Ascending aorta (tissue), 2 donors: Measurements from ENCODE around the gene SOS1. TPM values are rescaled to one million over a fixed set of nuclear protein-coding genes. Genes with fewer than 3 reads are reported as not detected.

ENCODE experiments used
- DNase-seq, 2 donors: peaks; one replicate each; pipeline ENCODE4 v3.0.0-alpha.2; 2019; ENCODE audit warnings: low spot score in 2 of 2
- H3K27ac ChIP-seq, 2 donors: fragments of 200-600 bp; sonication (generic); one replicate each; pipeline ENCODE4 v1.5.1; 2016 to 2017; ENCODE audit warnings: mild to moderate bottlenecking in 1 of 2
- H3K27me3 ChIP-seq: fragments of 200-600 bp; sonication (generic); one replicate; pipeline ENCODE4 v1.5.1; 2017
- H3K36me3 ChIP-seq, 2 donors: fragments of 200-600 bp; sonication (generic); one replicate each; pipeline ENCODE4 v1.5.1; 2016
- H3K4me1 ChIP-seq, 2 donors: fragments of 200-600 bp; sonication (generic); one replicate each; pipeline ENCODE4 v1.5.1; 2016 to 2017; ENCODE audit warnings: mild to moderate bottlenecking in 1 of 2
- H3K4me3 ChIP-seq, 2 donors: fragments of 200-600 bp; sonication (generic); one replicate each; pipeline ENCODE4 v1.5.1; 2016 to 2017; ENCODE audit warnings: mild to moderate bottlenecking in 1 of 2
- H3K9me3 ChIP-seq, 2 donors: fragments of 200-600 bp; sonication (generic); one replicate each; pipeline ENCODE4 v1.5.1; 2016
- intact Hi-C: fragments of 100-400 bp; cut with DNase I; formaldehyde crosslinking; loops from one replicate; pipeline ENCODE4 v1.15.1; 2023
- total RNA-seq: library from RNA; depleted of rRNA; stranded (reverse); fragments of >200 nt; gene quantifications from one replicate; pipeline ENCODE4 v1.1.0, GENCODE V29; 2016
- TF ChIP-seq, protein P1 (sequence below), 3 experiments: fragments of 200-600 bp in 2 of 3; fragments of 450-650 bp in 1 of 3; sonication (generic) in 2 of 3; IDR thresholded peaks; one replicate each; pipeline ENCODE4 v1.5.1; 2016 to 2019; ENCODE audit warnings: antibody characterized with exemption in 3 of 3, mild to moderate bottlenecking in 1 of 3, moderate library complexity in 1 of 3

The SOS1 gene
- total RNA-seq, 1 donor from 2014 or later, result 11.3 TPM

DNA sequence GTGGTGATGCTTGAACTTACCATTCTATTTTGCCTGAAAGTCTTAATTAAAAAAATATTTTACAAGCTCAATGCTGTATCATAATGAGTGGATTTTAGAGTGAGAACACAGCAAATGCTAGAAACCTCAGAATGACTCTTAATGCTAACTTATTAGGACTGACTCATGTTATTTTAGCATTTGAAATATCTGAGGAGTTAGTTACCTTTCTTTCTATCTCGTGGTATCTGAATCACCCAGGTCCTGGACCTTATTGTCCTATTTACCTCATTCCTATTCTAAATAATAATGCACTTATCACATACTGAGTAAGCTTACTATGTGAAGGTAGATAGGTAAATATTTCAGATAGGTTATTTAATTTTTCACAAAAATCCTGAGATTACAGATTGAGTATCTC lies 70.7 kb downstream of the SOS1 start:
- TF ChIP-seq, protein P1, sequence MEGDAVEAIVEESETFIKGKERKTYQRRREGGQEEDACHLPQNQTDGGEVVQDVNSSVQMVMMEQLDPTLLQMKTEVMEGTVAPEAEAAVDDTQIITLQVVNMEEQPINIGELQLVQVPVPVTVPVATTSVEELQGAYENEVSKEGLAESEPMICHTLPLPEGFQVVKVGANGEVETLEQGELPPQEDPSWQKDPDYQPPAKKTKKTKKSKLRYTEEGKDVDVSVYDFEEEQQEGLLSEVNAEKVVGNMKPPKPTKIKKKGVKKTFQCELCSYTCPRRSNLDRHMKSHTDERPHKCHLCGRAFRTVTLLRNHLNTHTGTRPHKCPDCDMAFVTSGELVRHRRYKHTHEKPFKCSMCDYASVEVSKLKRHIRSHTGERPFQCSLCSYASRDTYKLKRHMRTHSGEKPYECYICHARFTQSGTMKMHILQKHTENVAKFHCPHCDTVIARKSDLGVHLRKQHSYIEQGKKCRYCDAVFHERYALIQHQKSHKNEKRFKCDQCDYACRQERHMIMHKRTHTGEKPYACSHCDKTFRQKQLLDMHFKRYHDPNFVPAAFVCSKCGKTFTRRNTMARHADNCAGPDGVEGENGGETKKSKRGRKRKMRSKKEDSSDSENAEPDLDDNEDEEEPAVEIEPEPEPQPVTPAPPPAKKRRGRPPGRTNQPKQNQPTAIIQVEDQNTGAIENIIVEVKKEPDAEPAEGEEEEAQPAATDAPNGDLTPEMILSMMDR (IDR thresholded peaks at IDR 0.05), result no peak
- Histone ChIP-seq H3K27ac (no peak overlapping the region), H3K9me3 (no peaks in the 10 kb centered on the region), H3K36me3 (peaks cover 4 to 26% of the 10 kb centered on the region in 2 donors), H3K27me3 (no peaks in the 10 kb centered on the region), H3K4me1 (no peaks in the 10 kb centered on the region), H3K4me3 (no peak overlapping the region)
- intact Hi-C loops, result no loop called here
- DNase-seq, result no peak

DNA sequence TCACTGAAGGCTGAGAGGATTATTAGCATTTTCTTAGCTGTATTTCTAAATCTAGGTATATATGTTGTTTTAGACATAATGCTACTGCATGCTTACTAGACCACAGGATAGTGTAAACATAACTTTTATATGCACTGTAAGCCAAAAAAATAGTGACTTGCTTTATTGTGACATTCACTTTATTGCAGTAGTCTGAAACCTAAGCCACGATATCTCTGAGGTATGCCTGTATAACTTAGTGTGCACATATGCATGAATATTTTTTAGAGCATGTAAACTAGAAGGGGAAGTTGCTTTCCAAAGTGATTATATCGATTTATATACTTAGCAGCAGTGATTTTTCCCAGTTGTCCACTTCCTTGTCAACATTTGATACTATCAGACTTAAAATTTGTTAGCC lies 81.8 kb downstream of the SOS1 start:
- Histone ChIP-seq H3K27me3 (no peaks in the 10 kb centered on the region), H3K27ac (no peak overlapping the region), H3K4me3 (no peak overlapping the region), H3K4me1 (no peaks in the 10 kb centered on the region), H3K9me3 (no peaks in the 10 kb centered on the region), H3K36me3 (peaks cover 0 to 1% of the 10 kb centered on the region in 2 donors)
- intact Hi-C loops, result loop anchor here (5.0 kb wide), 1 partner anchor 92 kb away; no protein-coding TSS in a partner anchor
- DNase-seq, result no peak
- TF ChIP-seq, protein P1 (IDR thresholded peaks at IDR 0.05), result no peak

DNA sequence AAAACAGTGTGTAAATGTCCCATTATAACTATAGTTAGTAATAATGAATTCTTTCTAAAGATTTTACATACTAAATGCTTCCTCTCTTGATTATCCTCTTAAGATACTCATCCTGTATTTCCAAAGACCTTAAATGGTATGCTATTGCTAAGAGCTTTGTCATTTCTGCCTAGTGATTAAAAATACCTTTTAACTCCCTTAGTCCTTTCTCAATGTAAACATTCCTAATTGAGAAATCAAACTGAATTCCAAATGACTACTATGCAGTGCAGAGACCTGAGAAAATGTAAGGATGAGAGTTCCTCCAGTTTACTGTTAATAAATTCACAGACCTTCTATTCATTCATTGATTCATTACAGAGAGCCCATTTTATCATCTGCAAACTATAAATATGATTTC lies 86.9 kb downstream of the SOS1 start:
- Histone ChIP-seq H3K4me3 (no peak overlapping the region), H3K4me1 (no peaks in the 10 kb centered on the region), H3K27ac (no peak overlapping the region), H3K9me3 (no peaks in the 10 kb centered on the region), H3K27me3 (no peaks in the 10 kb centered on the region), H3K36me3 (peaks cover 4 to 35% of the 10 kb centered on the region in 2 donors)
- DNase-seq, result no peak
- TF ChIP-seq, protein P1 (IDR thresholded peaks at IDR 0.05), result no peak
- intact Hi-C loops, result no loop called here

DNA sequence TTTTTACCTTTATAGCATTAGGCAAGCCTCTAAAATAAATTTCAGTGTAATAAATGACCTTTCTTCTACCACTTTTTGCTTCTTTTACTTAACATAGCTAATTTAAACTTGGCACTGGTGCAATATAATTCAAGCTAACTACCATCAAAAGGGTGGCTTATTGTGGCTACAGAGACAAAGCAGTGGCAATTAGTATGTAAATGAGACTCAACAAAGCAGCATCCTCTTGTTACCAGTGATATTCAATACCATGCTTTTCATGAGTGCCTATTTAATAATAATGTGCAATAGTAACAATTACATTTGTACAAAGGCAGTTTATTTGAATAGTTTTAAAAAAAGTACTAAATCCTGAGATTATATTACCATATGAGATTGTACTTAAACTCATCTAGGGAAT lies 93.4 kb downstream of the SOS1 start:
- no peak overlapping the region for H3K4me3 ChIP-seq
- H3K27ac ChIP-seq, result no peak overlapping the region
- DNase-seq, result no peak
- TF ChIP-seq, protein P1 (IDR thresholded peaks at IDR 0.05), result no peak
- intact Hi-C loops, result no loop called here
- H3K9me3 ChIP-seq, result no peaks in the 10 kb centered on the region
- peaks cover 0 to 18% of the 10 kb centered on the region in 2 donors for H3K4me1 ChIP-seq
- no peaks in the 10 kb centered on the region for H3K27me3 ChIP-seq
- peaks cover 0 to 31% of the 10 kb centered on the region in 2 donors for H3K36me3 ChIP-seq

DNA sequence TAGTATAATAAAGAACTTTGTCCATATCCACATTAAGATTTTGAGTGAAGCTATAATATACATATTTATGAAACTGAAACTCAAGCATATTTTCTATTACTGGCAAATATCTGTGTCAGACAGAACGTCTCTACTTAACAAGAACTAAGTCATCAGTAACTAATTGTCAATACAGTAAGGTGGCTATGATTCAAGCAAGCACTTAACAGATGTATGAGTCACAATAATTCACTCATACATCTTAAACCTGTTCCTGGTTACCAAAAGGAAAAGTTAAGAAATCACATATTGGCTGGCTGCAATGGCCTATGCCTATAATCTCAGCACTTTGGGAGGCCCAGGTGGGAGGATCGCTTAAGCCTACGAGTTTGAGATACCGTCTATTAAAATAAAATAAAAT lies 96.0 kb downstream of the SOS1 start:
- Histone ChIP-seq H3K36me3 (peaks cover 0 to 10% of the 10 kb centered on the region in 2 donors), H3K27me3 (no peaks in the 10 kb centered on the region), H3K4me3 (no peak overlapping the region), H3K27ac (peak overlapping the region in 1 of 2 donors; percentile 38), H3K9me3 (no peaks in the 10 kb centered on the region), H3K4me1 (peaks cover 0 to 29% of the 10 kb centered on the region in 2 donors)
- no peak for DNase-seq
- TF ChIP-seq, protein P1 (IDR thresholded peaks at IDR 0.05), result no peak
- intact Hi-C loops, result no loop called here

DNA sequence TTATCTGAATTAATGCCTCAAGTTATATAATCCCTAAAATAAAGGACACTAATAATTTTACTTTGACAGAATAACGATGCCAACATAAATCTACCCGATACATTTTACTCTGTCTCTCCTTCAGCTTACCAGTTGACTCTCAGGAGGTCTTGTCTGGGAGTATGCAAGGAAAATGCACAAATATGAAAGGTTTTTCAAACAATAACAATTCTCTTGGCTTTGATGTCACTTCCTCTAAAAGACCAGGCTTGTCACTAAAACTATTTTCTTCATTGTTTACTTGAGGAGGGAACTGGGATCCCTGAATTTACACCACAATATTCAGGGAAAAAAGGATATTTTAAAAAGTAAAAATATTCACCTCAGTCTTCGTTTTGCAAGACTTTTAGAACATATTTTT lies 97.2 kb downstream of the SOS1 start:
- DNase-seq, result no peak
- no peaks in the 10 kb centered on the region for H3K9me3 ChIP-seq
- peaks cover 0 to 32% of the 10 kb centered on the region in 2 donors for H3K4me1 ChIP-seq
- peak overlapping the region; percentile 27 to 47 for H3K27ac ChIP-seq
- intact Hi-C loops, result no loop called here
- TF ChIP-seq, protein P1 (IDR thresholded peaks at IDR 0.05), result no peak
- H3K27me3 ChIP-seq, result no peaks in the 10 kb centered on the region
- H3K4me3 ChIP-seq, result no peak overlapping the region
- peaks cover 0 to 4% of the 10 kb centered on the region in 2 donors for H3K36me3 ChIP-seq
